ENCODE data around the gene FSTL5.

DNA sequence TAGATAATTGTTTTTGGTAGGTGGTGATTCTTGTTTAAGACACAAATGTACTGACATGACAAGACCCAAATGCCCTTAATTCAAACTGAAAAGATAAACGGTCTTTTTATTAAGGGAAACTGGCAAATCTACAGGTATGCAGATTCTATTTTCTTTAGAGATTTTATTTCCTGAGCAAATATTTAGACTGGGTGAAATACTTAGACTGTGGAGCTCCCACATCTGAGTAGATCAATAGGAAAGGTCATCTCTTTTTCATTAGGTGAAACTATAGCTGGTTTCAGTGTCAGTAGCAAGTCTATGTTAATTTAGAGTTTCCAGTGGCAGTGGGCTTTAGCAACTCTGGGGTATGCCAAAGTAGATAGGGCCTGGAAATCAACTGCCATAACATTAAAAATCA is 446.7 kb downstream of the FSTL5 start:
- TF ChIP-seq EZH2 (IDR thresholded peaks at IDR 0.05; ENCODE audit: insufficient read depth, poor library complexity, severe bottlenecking) (no peak), EZH2phosphoT487 (IDR thresholded peaks at IDR 0.05; ENCODE audit: insufficient read depth, low read depth) (no peak)

Measured in GM23248 (cell line).